WTC11 (cell line): ENCODE measurements around the gene DNASE2B. TPM values are rescaled to one million over a fixed set of nuclear protein-coding genes. Genes with fewer than 3 reads are reported as not detected.

Experiments used
- ATAC-seq: fragments of 200-7000 bp; cut with Tn5 transposase; 2 replicates; pipeline ENCODE4 v1.10.0; 2021; ENCODE audit warnings: mild to moderate bottlenecking, moderate library complexity
- CTCF ChIA-PET: fragments of 300-600 bp; sonication (Branson Sonifier 250); formaldehyde crosslinking; loops from one replicate; lab custom pipeline; 2021; ENCODE audit warnings: antibody characterized with exemption; lab: Charles Lee
- POLR2A ChIA-PET: fragments of 350-600 bp; sonication (Branson Sonifier 250); formaldehyde crosslinking; loops from one replicate; lab custom pipeline; 2021; ENCODE audit warnings: antibody characterized with exemption; lab: Charles Lee
- DNase-seq: peaks from one replicate; pipeline ENCODE4 v3.0.0; 2021; ENCODE audit warnings: low spot score
- H3K27ac Mint-ChIP-seq: 2 replicates; pipeline ENCODE4 v1.8.0; 2021; ENCODE audit warnings: mixed read lengths
- H3K27me3 Mint-ChIP-seq: 2 replicates; pipeline ENCODE4 v1.8.0; 2021; ENCODE audit warnings: low read depth, mild to moderate bottlenecking, moderate library complexity, mixed read lengths
- H3K36me3 Mint-ChIP-seq: 2 replicates; pipeline ENCODE4 v1.8.0; 2021; ENCODE audit warnings: mixed read lengths
- H3K4me1 Mint-ChIP-seq: 2 replicates; pipeline ENCODE4 v1.8.0; 2022; ENCODE audit warnings: mixed read lengths
- H3K4me3 Mint-ChIP-seq: 2 replicates; pipeline ENCODE4 v1.8.0; 2021; ENCODE audit warnings: mild to moderate bottlenecking, moderate library complexity, mixed read lengths
- H3K9me3 Mint-ChIP-seq: 2 replicates; pipeline ENCODE4 v1.8.0; 2021; ENCODE audit warnings: mixed read lengths
- AR ChIP-seq: fragments of 250-450 bp; sonication (Bioruptor Pico); IDR thresholded peaks from 2 replicates; pipeline ENCODE4 v1.9.0; 2021; ENCODE audit warnings: mild to moderate bottlenecking
- ARID4B ChIP-seq: sonication (generic); formaldehyde crosslinking; IDR thresholded peaks from 2 replicates; pipeline ENCODE4 v1.8.0; 2023; ENCODE audit warnings: missing genetic modification reagents, mild to moderate bottlenecking, borderline replicate concordance
- FOXJ3 ChIP-seq: sonication (generic); formaldehyde crosslinking; IDR thresholded peaks from 2 replicates; pipeline ENCODE4 v1.9.0; 2021; ENCODE audit warnings: missing genetic modification reagents, mild to moderate bottlenecking, borderline replicate concordance
- IRF1 ChIP-seq: sonication (generic); formaldehyde crosslinking; IDR thresholded peaks from 2 replicates; pipeline ENCODE4 v1.8.0; 2023; ENCODE audit warnings: missing genetic modification reagents
- KAT7 ChIP-seq: sonication (generic); formaldehyde crosslinking; IDR thresholded peaks from 2 replicates; pipeline ENCODE4 v1.8.1; 2023; ENCODE audit warnings: missing genetic modification reagents, mild to moderate bottlenecking, borderline replicate concordance
- MAX ChIP-seq: sonication (generic); formaldehyde crosslinking; IDR thresholded peaks from 2 replicates; pipeline ENCODE4 v1.8.0; 2022; ENCODE audit warnings: mild to moderate bottlenecking, missing genetic modification reagents
- MLX ChIP-seq: sonication (generic); formaldehyde crosslinking; IDR thresholded peaks from 2 replicates; pipeline ENCODE4 v1.8.1; 2023; ENCODE audit warnings: mild to moderate bottlenecking, missing genetic modification reagents, moderate library complexity
- NFE2L1 ChIP-seq: sonication (generic); formaldehyde crosslinking; IDR thresholded peaks from 2 replicates; pipeline ENCODE4 v1.8.1; 2023; ENCODE audit warnings: missing genetic modification reagents
- OVOL2 ChIP-seq: fragments of 250-450 bp; sonication (Bioruptor Pico); IDR thresholded peaks from 2 replicates; pipeline ENCODE4 v1.9.0; 2021; ENCODE audit warnings: mild to moderate bottlenecking, borderline replicate concordance
- RELA ChIP-seq: sonication (generic); formaldehyde crosslinking; IDR thresholded peaks from 2 replicates; pipeline ENCODE4 v1.8.1; 2022; ENCODE audit warnings: missing genetic modification reagents, mild to moderate bottlenecking, borderline replicate concordance
- TEAD4 ChIP-seq: sonication (generic); formaldehyde crosslinking; IDR thresholded peaks from 2 replicates; pipeline ENCODE4 v1.8.0; 2022; ENCODE audit warnings: mild to moderate bottlenecking, missing genetic modification reagents
- ZNF219 ChIP-seq: sonication (generic); formaldehyde crosslinking; IDR thresholded peaks from 2 replicates; pipeline ENCODE4 v1.8.0; 2023; ENCODE audit warnings: missing genetic modification reagents, mild to moderate bottlenecking, borderline replicate concordance
- ZNF396 ChIP-seq: fragments of 250-450 bp; sonication (Bioruptor Pico); IDR thresholded peaks from 2 replicates; pipeline ENCODE4 v1.8.0; 2021; ENCODE audit warnings: mild to moderate bottlenecking, moderate library complexity, borderline replicate concordance
- ZNF423 ChIP-seq: fragments of 250-450 bp; sonication (Bioruptor Pico); IDR thresholded peaks from 2 replicates; pipeline ENCODE4 v2.1.2; 2022; ENCODE audit warnings: mild to moderate bottlenecking, moderate library complexity
- ZNF425 ChIP-seq: fragments of 250-450 bp; sonication (Bioruptor Pico); conservative IDR thresholded peaks from 2 replicates; pipeline ENCODE4 v1.9.0; 2021; ENCODE audit warnings: mild to moderate bottlenecking
- ZNF512 ChIP-seq: sonication (generic); formaldehyde crosslinking; IDR thresholded peaks from 2 replicates; pipeline ENCODE4 v1.8.1; 2022; ENCODE audit warnings: missing genetic modification reagents, borderline replicate concordance
- total RNA-seq: library from RNA; stranded (reverse); gene quantifications from 3 replicates; pipeline ENCODE4 v1.2.3, GENCODE V29; 2021

The DNASE2B gene
- total RNA-seq, 1 experiment from 2014 or later, result 0.15 TPM

- H3K4me3 Mint-ChIP-seq, result no peak overlapping the region
- TF ChIP-seq TEAD4 (CRISPR knock-in tag) (no peak), ARID4B (no peak), ZNF425 (no peak), KAT7 (CRISPR knock-in tag) (no peak), ZNF512 (no peak), AR (no peak), ZNF396 (CRISPR knock-in tag) (no peak)
- no peak overlapping the region for H3K27ac Mint-ChIP-seq
- no peaks in the 10 kb centered on the region for H3K36me3 Mint-ChIP-seq
- DNase-seq (no peak), ATAC-seq (no peak)
- no peaks in the 10 kb centered on the region for H3K27me3 Mint-ChIP-seq
- ChIA-PET CTCF (no interaction called here), POLR2A (no interaction called here)
- H3K4me1 Mint-ChIP-seq, result peaks cover 7% of the 10 kb centered on the region
- H3K9me3 Mint-ChIP-seq, result no peaks in the 10 kb centered on the region
Observed at GRCh38 chr1:84379917-84380180, 18.4 kb upstream of the DNASE2B start.

- no peak for DNase-seq
- POLR2A ChIA-PET, result no interaction called here
Observed at GRCh38 chr1:84382127-84382526, 16.2 kb upstream of the DNASE2B start.

More at GRCh38 chr1:84382127-84382526, 16.2 kb upstream of the DNASE2B start:
- Mint-ChIP-seq H3K27ac (no peak overlapping the region), H3K4me1 (peaks cover 13% of the 10 kb centered on the region), H3K4me3 (no peak overlapping the region), H3K36me3 (no peaks in the 10 kb centered on the region), H3K27me3 (no peaks in the 10 kb centered on the region), H3K9me3 (no peaks in the 10 kb centered on the region)
- CTCF ChIA-PET, result interaction anchor here (0.6 to 0.9 kb wide), 2 partner anchors 12 to 241 kb away, joined by 3 read pairs; no protein-coding TSS in a partner anchor
- ATAC-seq, result no peak
- TF ChIP-seq ZNF423 (no peak), ZNF219 (no peak), MAX (no peak), MLX (CRISPR knock-in tag) (no peak), RELA (CRISPR knock-in tag) (no peak), OVOL2 (CRISPR knock-in tag) (no peak), NFE2L1 (no peak), IRF1 (CRISPR knock-in tag) (no peak), FOXJ3 (CRISPR knock-in tag) (no peak)
